Right renal pelvis (tissue), 4 donors: Measurements from ENCODE around the gene MED12L. TPM values are rescaled to one million over a fixed set of nuclear protein-coding genes. Genes with fewer than 3 reads are reported as not detected.
"Not testable (repeated sequence)": the region's sequence is repeated elsewhere in the genome, so short reads cannot be mapped to it uniquely, and the experiment has no call there.

ENCODE experiments used
- DNase-seq, 4 donors: peaks; one replicate each; pipeline ENCODE4 v3.0.0-alpha.2; 2013; ENCODE audit warnings: low read depth in 4 of 4, low spot score in 3 of 4, missing footprints in 1 of 4
- polyA plus RNA-seq, 4 donors: library from polyadenylated mRNA; unstranded; fragments of 120-200 nt; gene quantifications; one replicate each; pipeline ENCODE4 v1.2.1, GENCODE V29; 2013; ENCODE audit not compliant: insufficient read length in 4 of 4

Gene MED12L
- polyA plus RNA-seq, 4 donors, result 1.6 to 2.5 (median 2.0) TPM

GRCh38 chr3:151205482-151205881, 120.0 kb downstream of the MED12L start:
- no peak for DNase-seq

- DNase-seq, result no peak
Measured at GRCh38 chr3:151206201-151206600, 120.7 kb downstream of the MED12L start.

- DNase-seq, result no peak
Measured at GRCh38 chr3:151209654-151210053, 124.2 kb downstream of the MED12L start.

- DNase-seq, result no peak
Measured at GRCh38 chr3:151210676-151211381, 125.4 kb downstream of the MED12L start.

GRCh38 chr3:151213151-151213550, 127.7 kb downstream of the MED12L start:
- DNase-seq, result no peak

- no peak for DNase-seq
Measured at GRCh38 chr3:151213881-151214280, 128.4 kb downstream of the MED12L start.

GRCh38 chr3:151214459-151214858, 129.0 kb downstream of the MED12L start:
- no peak for DNase-seq

- DNase-seq, result no peak
Measured at GRCh38 chr3:151216641-151217607, 131.5 kb downstream of the MED12L start.

GRCh38 chr3:151218136-151218535, 132.7 kb downstream of the MED12L start:
- DNase-seq, result no peak

- no peak for DNase-seq
Measured at GRCh38 chr3:151219056-151219455, 133.6 kb downstream of the MED12L start.

GRCh38 chr3:151224268-151224866, 138.9 kb downstream of the MED12L start:
- DNase-seq, result no peak

GRCh38 chr3:151225040-151225975, 139.8 kb downstream of the MED12L start:
- DNase-seq, result no peak

- no peak for DNase-seq
Measured at GRCh38 chr3:151226088-151226563, 140.7 kb downstream of the MED12L start.

- no peak for DNase-seq
Measured at GRCh38 chr3:151226825-151227224, 141.4 kb downstream of the MED12L start.

GRCh38 chr3:151227266-151227806, 141.9 kb downstream of the MED12L start:
- DNase-seq, result no peak

GRCh38 chr3:151227807-151228665, 142.6 kb downstream of the MED12L start:
- peak; percentile 61 to 75 (median 70) for DNase-seq

- DNase-seq, result no peak
Measured at GRCh38 chr3:151228666-151229040, 143.2 kb downstream of the MED12L start.

- no peak for DNase-seq
Measured at GRCh38 chr3:151230646-151231045, 145.2 kb downstream of the MED12L start.

GRCh38 chr3:151232403-151232802, 146.9 kb downstream of the MED12L start:
- DNase-seq, result not testable (repeated sequence)
